WTC11 (cell line): ENCODE data around the gene RRP8.

ENCODE experiments used
- IRF2 ChIP-seq: sonication (generic); formaldehyde crosslinking; IDR thresholded peaks from 2 replicates; pipeline ENCODE4 v1.8.0; 2022; ENCODE audit warnings: low read depth, missing genetic modification reagents, borderline replicate concordance
- ZNF396 ChIP-seq: fragments of 250-450 bp; sonication (Bioruptor Pico); IDR thresholded peaks from 2 replicates; pipeline ENCODE4 v1.8.0; 2021; ENCODE audit warnings: mild to moderate bottlenecking, moderate library complexity, borderline replicate concordance

- TF ChIP-seq ZNF396 (no peak), IRF2 (CRISPR knock-in tag) (no peak)
These were observed 3.5 kb downstream of the RRP8 start for GRCh38 chr11:6599881-6600390.
